C4-2B (cell line): ENCODE results near the gene PSTPIP2.

Source experiments
- CTCF ChIP-seq: fragments of 450-650 bp; conservative IDR thresholded peaks from 2 replicates; pipeline ENCODE4 v1.5.1; 2017; ENCODE audit warnings: mild to moderate bottlenecking
- ZFX ChIP-seq: fragments of 450-650 bp; IDR thresholded peaks from 2 replicates; pipeline ENCODE4 v1.6.1; 2017

GRCh38 chr18:45978084-45978483, 94.0 kb downstream of the PSTPIP2 start:
- TF ChIP-seq CTCF (no peak), ZFX (no peak)
